AG04449 (cell line): ENCODE results near the gene EHMT1.

Experiments
- CTCF ChIA-PET: fragments of 350-600 bp; formaldehyde crosslinking; extraction: SDS; loops from one replicate; lab custom pipeline; 2021; ENCODE audit warnings: antibody characterized with exemption; lab: Yijun Ruan, JAX
- POLR2A ChIA-PET: fragments of 400-600, 350-600 bp; formaldehyde crosslinking; extraction: SDS; loops from one replicate; lab custom pipeline; 2020; ENCODE audit warnings: antibody characterized with exemption, inconsistent platforms; lab: Yijun Ruan, JAX
- DNase-seq: peaks from one replicate; pipeline ENCODE4 v3.0.0-alpha.2; 2010; ENCODE audit warnings: low read depth, low spot score
- H3K4me3 ChIP-seq: 2 replicates; pipeline ENCODE4 v1.5.1; 2011; ENCODE audit warnings: low read depth, mild to moderate bottlenecking, control low read depth, low read length
- TF ChIP-seq, protein P1 (sequence below): IDR thresholded peaks from one replicate; pipeline ENCODE4 v1.5.1; 2011; ENCODE audit warnings: mild to moderate bottlenecking, moderate library complexity, low read length, control low read depth, inconsistent platforms; ENCODE audit not compliant: insufficient read depth; ENCODE audit errors: missing control alignments

Gene EHMT1

DNA sequence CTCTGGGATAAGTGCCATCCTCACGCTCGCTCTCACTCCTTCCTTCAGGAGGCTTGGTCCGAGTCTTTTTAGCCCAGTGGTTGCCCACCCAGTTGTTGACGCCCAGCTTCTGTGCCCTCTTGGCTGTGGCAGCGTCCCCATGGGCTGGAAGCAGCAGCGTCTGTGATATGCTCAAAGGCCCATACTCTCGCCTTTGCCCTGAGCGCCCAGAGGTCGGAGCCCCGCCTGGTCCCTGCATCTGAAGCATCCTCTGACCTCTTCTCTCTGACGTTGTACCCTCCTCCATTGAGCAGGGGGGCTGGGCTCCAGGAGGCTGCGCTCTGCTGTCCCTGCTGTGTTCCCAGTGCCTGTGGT, 180.8 kb downstream of the EHMT1 start:
- TF ChIP-seq, protein P1, sequence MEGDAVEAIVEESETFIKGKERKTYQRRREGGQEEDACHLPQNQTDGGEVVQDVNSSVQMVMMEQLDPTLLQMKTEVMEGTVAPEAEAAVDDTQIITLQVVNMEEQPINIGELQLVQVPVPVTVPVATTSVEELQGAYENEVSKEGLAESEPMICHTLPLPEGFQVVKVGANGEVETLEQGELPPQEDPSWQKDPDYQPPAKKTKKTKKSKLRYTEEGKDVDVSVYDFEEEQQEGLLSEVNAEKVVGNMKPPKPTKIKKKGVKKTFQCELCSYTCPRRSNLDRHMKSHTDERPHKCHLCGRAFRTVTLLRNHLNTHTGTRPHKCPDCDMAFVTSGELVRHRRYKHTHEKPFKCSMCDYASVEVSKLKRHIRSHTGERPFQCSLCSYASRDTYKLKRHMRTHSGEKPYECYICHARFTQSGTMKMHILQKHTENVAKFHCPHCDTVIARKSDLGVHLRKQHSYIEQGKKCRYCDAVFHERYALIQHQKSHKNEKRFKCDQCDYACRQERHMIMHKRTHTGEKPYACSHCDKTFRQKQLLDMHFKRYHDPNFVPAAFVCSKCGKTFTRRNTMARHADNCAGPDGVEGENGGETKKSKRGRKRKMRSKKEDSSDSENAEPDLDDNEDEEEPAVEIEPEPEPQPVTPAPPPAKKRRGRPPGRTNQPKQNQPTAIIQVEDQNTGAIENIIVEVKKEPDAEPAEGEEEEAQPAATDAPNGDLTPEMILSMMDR, result no peak
- ChIA-PET CTCF (no interaction called here), POLR2A (no interaction called here)

DNA sequence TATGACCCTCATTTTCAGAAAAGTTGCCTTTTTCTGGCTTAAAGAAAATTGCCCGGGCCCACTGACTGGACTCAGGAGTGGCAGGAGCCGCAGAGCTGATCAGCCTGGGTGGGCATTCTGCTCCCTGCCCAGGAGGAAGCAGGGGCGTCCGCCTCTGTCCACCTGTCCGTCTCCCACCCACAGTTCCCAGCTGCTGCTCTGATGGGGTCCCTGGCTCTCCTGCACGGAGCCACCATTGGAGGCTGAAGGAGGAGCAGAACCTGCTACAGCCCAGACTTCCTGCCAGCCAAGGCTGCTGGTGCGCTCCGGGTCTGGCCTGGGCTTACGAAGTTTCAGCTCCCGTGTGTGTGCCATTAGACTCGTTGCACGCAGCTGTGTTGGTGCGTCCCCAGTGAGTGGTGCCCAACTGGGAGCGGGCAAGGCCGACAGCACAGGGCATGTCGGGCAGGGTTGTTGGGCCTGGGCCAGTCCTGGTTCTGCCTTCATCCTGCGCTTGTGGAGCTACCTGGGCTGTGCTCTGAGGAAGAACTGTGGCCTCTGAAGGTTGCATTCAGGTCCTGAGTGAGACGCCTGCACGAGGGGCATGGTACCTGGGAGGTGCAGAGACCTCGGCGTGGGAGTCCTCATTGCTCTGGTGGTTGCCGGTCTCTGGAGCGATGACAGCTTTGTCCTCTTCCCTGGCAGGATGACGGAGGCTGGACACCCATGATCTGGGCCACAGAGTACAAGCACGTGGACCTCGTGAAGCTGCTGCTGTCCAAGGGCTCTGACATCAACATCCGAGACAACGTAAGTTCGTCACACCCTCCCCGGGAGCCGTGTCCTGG, 181.6 kb downstream of the EHMT1 start:
- no peak overlapping the region for H3K4me3 ChIP-seq
- no peak for DNase-seq
- CTCF ChIA-PET, result interaction anchor here (0.9 kb wide), 1 partner anchor 8 kb away, joined by 4 read pairs; no protein-coding TSS in a partner anchor
- TF ChIP-seq, protein P1, result no peak
- POLR2A ChIA-PET, result no interaction called here

More for the DNA sequence above, 180.8 kb downstream of the EHMT1 start:
- no peak overlapping the region for H3K4me3 ChIP-seq
- no peak for DNase-seq

DNA sequence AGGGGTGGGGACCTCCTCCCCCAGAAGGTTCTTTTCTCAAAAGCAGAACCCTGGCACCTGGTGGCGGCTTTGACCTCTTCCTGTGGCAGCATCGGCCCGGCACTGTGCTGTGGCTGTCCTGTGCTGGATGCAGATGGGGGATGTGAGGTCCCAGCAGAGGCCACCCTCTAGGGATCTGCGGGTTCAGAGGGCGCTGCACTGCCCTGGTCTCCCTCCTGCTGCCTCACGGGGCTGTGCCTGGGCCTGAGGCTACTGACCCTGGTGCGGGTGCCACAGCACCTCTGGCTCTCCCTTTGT, 182.2 kb downstream of the EHMT1 start:
- no peak for DNase-seq
- ChIA-PET CTCF (no interaction called here), POLR2A (no interaction called here)
- H3K4me3 ChIP-seq, result no peak overlapping the region
- TF ChIP-seq, protein P1, result no peak

DNA sequence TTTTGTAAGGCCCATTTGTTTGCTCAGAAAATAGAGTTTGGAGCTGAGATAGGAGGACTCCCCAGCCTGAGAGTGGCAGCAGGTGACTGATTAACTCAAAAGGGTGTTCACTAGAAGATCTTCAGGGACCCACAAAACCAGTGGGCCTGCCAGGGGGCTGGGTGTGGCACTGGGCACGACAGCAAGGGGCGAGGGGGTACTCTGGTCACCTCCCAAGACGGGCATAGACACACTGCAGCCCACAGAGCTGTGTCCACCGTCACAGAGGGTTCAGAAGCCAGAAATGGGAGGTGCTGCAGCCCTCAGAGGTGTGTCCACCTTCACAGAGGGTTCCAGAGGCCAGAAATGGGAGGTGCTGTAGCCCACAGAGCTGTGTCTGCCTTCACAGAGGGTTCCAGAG, 183.2 kb downstream of the EHMT1 start:
- ChIA-PET POLR2A (no interaction called here), CTCF (interaction anchor here (0.7 kb wide), 1 partner anchor 136 kb away, joined by 3 read pairs; no protein-coding TSS in a partner anchor)
- no peak overlapping the region for H3K4me3 ChIP-seq
- TF ChIP-seq, protein P1, result no peak
- DNase-seq, result no peak

DNA sequence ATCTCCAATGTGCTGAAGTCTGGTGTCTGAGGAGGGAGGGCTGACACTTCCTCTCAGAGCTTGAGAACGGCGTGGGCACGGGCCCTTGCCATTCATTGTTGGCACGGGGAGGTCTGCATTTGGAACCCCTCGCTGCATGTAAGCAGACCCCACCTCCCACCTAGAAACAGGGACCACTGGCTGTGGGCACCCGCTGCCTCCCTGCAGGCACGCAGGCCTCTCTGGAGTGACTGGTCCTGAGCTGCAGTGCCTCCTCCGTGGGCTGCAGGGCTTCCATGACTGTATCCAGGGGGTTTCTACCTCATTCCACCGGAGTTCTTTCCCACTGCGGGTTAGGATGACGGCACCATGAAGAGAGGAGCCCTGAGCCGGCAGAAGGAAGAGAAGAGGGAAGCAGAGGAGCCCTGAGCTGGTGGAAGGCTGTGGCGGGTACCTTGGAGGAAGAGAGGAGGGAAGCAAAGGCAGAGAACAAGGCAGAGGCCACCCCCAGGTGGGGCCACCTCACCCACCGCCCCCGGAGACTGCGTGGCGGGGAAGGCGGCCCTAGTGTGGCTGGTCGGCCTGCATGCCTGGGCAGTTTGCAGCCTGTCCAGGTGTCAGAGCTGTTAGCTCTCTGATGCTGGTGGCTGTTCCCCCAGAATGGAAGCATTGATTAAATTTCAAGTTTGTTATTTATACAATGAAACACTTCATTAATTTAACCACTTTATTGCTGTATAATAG, 183.9 kb downstream of the EHMT1 start:
- ChIA-PET CTCF (interaction anchor here (0.7 kb wide), 1 partner anchor 137 kb away, joined by 3 read pairs; no protein-coding TSS in a partner anchor), POLR2A (no interaction called here)
- TF ChIP-seq, protein P1, result no peak
- no peak for DNase-seq
- H3K4me3 ChIP-seq, result no peak overlapping the region

DNA sequence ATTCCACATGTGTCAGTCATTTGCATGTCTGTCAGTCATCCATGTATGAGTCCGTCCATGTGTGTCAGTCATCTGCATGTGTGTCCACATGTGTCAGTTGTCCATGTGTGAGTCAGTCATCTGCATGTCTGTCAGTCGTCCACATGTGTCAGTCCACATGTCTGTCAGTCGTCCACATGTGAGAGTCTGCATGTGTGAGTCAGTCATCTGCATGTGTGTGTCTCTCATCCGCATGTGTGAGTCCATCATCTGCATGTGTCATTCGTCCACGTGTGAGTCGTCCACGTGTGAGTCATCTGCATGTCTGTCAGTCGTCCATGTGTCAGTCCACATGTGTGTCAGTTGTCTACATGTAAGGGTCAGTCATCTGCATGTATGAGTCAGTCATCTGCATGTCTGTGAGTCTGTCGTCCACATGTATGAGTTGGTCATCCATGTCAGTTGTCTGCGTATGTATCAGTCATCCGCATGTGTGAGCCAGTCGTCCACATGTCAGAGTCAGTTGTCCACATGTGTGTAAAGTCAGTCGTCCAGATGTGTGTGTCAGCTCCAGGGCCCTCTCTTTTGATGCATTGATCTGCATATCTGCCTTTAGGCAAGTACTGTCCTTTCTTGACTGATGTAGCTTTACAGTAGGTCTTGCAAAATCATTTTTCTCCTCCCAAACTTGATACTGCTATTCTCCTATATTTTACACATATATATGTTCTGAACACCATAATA, 186.3 kb downstream of the EHMT1 start:
- CTCF ChIA-PET, result no interaction called here
- TF ChIP-seq, protein P1, result no peak
- no peak for DNase-seq
- POLR2A ChIA-PET, result no interaction called here
- no peak overlapping the region for H3K4me3 ChIP-seq
